C4-2B (cell line): ENCODE data around the gene SKAP2.

Source experiments
- ZFX ChIP-seq: fragments of 450-650 bp; IDR thresholded peaks from 2 replicates; pipeline ENCODE4 v1.6.1; 2017
- TF ChIP-seq, protein P1 (sequence below): fragments of 450-650 bp; conservative IDR thresholded peaks from 2 replicates; pipeline ENCODE4 v1.5.1; 2017; ENCODE audit warnings: mild to moderate bottlenecking

GRCh38 chr7:26863518-26864308, 677 bp downstream of the SKAP2 start:
- TF ChIP-seq, protein P1, sequence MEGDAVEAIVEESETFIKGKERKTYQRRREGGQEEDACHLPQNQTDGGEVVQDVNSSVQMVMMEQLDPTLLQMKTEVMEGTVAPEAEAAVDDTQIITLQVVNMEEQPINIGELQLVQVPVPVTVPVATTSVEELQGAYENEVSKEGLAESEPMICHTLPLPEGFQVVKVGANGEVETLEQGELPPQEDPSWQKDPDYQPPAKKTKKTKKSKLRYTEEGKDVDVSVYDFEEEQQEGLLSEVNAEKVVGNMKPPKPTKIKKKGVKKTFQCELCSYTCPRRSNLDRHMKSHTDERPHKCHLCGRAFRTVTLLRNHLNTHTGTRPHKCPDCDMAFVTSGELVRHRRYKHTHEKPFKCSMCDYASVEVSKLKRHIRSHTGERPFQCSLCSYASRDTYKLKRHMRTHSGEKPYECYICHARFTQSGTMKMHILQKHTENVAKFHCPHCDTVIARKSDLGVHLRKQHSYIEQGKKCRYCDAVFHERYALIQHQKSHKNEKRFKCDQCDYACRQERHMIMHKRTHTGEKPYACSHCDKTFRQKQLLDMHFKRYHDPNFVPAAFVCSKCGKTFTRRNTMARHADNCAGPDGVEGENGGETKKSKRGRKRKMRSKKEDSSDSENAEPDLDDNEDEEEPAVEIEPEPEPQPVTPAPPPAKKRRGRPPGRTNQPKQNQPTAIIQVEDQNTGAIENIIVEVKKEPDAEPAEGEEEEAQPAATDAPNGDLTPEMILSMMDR: no peak
- no peak for TF ChIP-seq ZFX
